ENCODE measurements around the gene KLK8. TPM values are rescaled to one million over a fixed set of nuclear protein-coding genes. Genes with fewer than 3 reads are reported as not detected.
"Not testable (repeated sequence)": the region's sequence is repeated elsewhere in the genome, so short reads cannot be mapped to it uniquely, and the experiment has no call there.

KLK8 gene
- polyA plus RNA-seq, 3 donors: 0.97 to 6.6 (median 1.3) TPM

DNA sequence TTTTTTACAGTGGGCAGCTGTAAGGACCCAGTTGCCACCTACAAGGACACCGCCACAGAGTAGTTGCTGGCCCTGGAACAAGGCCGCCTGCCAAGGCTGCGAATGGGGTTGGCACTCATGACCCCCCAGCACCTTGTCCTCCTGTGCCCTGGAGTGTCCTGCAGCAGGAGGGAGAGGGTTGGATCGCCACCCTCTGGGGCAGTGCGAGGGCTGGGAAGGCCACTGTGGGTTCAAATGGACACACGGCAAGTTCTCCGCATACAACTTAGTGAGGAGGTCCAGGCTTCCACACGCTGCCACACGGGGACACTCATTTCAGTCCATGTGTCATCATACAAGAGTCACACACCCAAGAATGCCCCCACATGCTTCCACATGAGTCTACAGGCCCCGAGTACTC lies 978 bp downstream of the KLK8 start:
- no peak overlapping the region for H3K27ac ChIP-seq (ENCODE audit: low read depth, low read length)
- 69 to 88% (median 81%) methylated on average over 10 of the region's 10 CpGs for WGBS, 3 donors

GRCh38 chr19:50998686-50999085 lies 2.7 kb downstream of the KLK8 start:
- H3K27ac ChIP-seq (ENCODE audit: low read depth, low read length): no peak overlapping the region
- 45 to 81% (median 74%) methylated on average over 4 of the region's 4 CpGs for WGBS, 3 donors

- no peak overlapping the region for H3K27ac ChIP-seq (ENCODE audit: low read depth, low read length)
- WGBS, 3 donors: 59 to 72% (median 68%) methylated on average over 5 of the region's 5 CpGs
These were observed 3.3 kb downstream of the KLK8 start for GRCh38 chr19:50998061-50998460.

DNA sequence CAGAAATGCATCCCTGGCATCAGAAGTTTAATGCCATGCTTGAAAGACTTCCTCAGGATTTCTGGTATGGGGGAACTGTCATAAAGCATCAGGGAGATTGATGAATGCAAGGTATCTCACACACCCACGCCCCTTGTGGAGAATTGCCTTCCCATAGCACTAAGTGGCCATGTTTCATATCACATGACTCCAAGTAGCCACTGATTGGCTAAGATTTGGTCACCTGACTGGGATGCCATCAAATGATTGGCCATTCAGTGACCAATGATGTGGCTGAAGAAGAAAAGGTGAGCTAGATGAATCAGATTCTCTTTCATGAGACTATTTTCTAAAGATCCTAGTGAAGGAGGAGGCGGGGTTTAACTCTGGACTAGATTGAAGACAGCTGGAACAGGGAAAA lies 7.3 kb downstream of the KLK8 start:
- H3K27ac ChIP-seq (ENCODE audit: low read depth, low read length): no peak overlapping the region
- whole genome bisulfite sequencing, 3 donors: 76 to 83% (median 80%) methylated on average over 2 of the region's 2 CpGs

- no peak overlapping the region for H3K27ac ChIP-seq (ENCODE audit: low read depth, low read length)
- WGBS, 3 donors: 51 to 67% (median 62%) methylated on average over 2 of the region's 2 CpGs
These were observed 8.8 kb downstream of the KLK8 start for GRCh38 chr19:50992666-50993035.

GRCh38 chr19:50984416-50984815 lies 17.0 kb downstream of the KLK8 start:
- WGBS, 3 donors: 80 to 85% (median 82%) methylated on average over 14 of the region's 14 CpGs
- not testable (repeated sequence) for H3K27ac ChIP-seq (ENCODE audit: low read depth, low read length)

DNA sequence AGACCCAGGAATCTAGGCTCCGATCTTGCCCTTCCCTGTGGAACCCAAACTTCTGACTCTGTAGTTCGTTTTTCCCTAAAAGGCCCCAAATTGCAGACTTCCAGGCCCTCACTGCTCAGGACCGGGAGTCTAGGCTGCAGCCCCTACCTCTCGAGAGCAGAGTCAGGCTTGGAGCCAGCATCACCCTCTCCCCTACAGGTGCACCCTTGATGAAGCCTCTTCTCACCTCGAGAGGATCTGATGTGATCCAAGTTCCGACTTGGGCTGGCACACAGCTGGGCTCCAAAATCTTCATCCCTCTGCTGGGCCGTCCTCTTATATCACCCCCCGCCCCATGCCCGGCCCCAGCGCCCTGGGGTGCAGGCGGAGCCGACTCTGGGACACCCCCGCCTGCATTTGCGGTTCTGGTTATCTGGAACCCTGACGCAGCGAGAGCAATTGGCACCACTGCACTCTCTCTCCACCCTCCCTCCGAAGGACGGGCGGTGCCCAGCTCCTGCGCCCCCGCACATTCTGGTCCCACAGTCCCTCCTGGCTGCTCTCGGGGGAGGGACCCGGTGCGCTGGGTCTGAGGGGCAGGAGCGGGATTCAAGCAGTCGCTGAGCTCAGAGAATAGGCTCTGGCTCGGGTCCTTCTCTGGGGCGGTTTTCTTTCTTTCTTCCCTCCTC lies 17.6 kb downstream of the KLK8 start, which contains the start of gene KLK7:
KLK7 (minus strand) TSS at position 293 of the 668 bp plus-strand sequence. CDS start 1,518 bp downstream, outside the sequence.
- 9 to 23% (median 17%) methylated on average over 26 to 28 of the region's 28 CpGs for WGBS, 3 donors
- H3K27ac ChIP-seq (ENCODE audit: low read depth, low read length): no peak within 1 kb of the TSS

GRCh38 chr19:50982186-50982585 lies 19.2 kb downstream of the KLK8 start:
- no peak overlapping the region for H3K27ac ChIP-seq (ENCODE audit: low read depth, low read length)
- WGBS, 3 donors: 64 to 77% (median 71%) methylated on average over 4 of the region's 4 CpGs

GRCh38 chr19:50981587-50982146 lies 19.7 kb downstream of the KLK8 start:
- H3K27ac ChIP-seq (ENCODE audit: low read depth, low read length): no peak overlapping the region
- 55 to 67% (median 58%) methylated on average over 11 of the region's 11 CpGs for WGBS, 3 donors

GRCh38 chr19:50980208-50980607 lies 21.2 kb downstream of the KLK8 start:
- WGBS, 3 donors: 40 to 69% (median 57%) methylated on average over 13 of the region's 13 CpGs
- no peak overlapping the region for H3K27ac ChIP-seq (ENCODE audit: low read depth, low read length)

- 26 to 49% (median 47%) methylated on average over 8 of the region's 8 CpGs for WGBS, 3 donors
- H3K27ac ChIP-seq (ENCODE audit: low read depth, low read length): no peak overlapping the region
These were observed 21.6 kb downstream of the KLK8 start for GRCh38 chr19:50979758-50980157.

GRCh38 chr19:50978772-50979390 lies 22.5 kb downstream of the KLK8 start:
- WGBS, 3 donors: 55 to 61% (median 58%) methylated on average over 5 of the region's 5 CpGs
- H3K27ac ChIP-seq (ENCODE audit: low read depth, low read length): no peak overlapping the region

GRCh38 chr19:50977626-50978025 lies 23.8 kb downstream of the KLK8 start:
- H3K27ac ChIP-seq (ENCODE audit: low read depth, low read length): no peak overlapping the region
- WGBS, 3 donors: 73 to 77% (median 76%) methylated on average over 4 of the region's 4 CpGs

- no peak overlapping the region for H3K27ac ChIP-seq (ENCODE audit: low read depth, low read length)
- 12 to 17% (median 15%) methylated on average over 8 of the region's 8 CpGs for WGBS, 3 donors
These were observed 25.6 kb downstream of the KLK8 start for GRCh38 chr19:50975766-50976165.

GRCh38 chr19:50974702-50975556 lies 26.5 kb downstream of the KLK8 start:
- H3K27ac ChIP-seq (ENCODE audit: low read depth, low read length): no peak overlapping the region
- 24 to 51% (median 49%) methylated on average over 4 to 9 of the region's 9 CpGs for WGBS, 3 donors

- 69 to 84% (median 72%) methylated on average over 9 of the region's 9 CpGs for WGBS, 3 donors
- no peak overlapping the region for H3K27ac ChIP-seq (ENCODE audit: low read depth, low read length)
These were observed 28.5 kb downstream of the KLK8 start for GRCh38 chr19:50972795-50973376.

- H3K27ac ChIP-seq (ENCODE audit: low read depth, low read length): not testable (repeated sequence)
- 67 to 75% (median 75%) methylated on average over 3 of the region's 3 CpGs for WGBS, 3 donors
These were observed 31.6 kb downstream of the KLK8 start for GRCh38 chr19:50969810-50970209.

DNA sequence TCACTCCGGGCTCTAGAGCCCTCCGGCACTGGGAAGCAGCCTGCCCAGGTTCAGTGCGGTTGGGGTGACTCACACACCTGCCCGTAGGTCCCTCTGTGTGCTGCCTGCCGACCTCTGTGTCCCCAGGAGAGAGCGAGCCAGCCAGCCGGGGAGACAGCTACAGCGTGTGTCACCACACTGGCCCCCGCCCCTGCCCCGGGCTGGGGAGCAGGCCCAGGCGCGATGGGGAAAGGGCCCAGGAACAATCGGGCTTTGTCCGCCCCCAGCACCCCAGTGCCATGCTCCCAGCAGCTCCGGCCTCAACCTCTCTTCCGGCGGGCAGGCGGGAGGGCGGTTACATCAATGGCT lies 32.0 kb downstream of the KLK8 start, which contains the start of gene KLK6:
KLK6 (minus strand) TSS at position 179 of the 348 bp plus-strand sequence. CDS start 1,487 bp downstream, outside the sequence.
- no peak within 1 kb of the TSS for H3K27ac ChIP-seq (ENCODE audit: low read depth, low read length)
- WGBS, 3 donors: 58 to 82% (median 71%) methylated on average over 16 to 19 of the region's 19 CpGs

All from adipose tissue (tissue), 3 donors.